ENCODE measurements around the gene ALOX5AP. TPM values are rescaled to one million over a fixed set of nuclear protein-coding genes. Genes with fewer than 3 reads are reported as not detected.

ALOX5AP gene
- total and polyA plus RNA-seq, 10 of the 15 experiments (the other 5 are each of a cell fraction or from before 2014, with no cell fraction given) = 45.9 to 426 (median 109) TPM

DNA sequence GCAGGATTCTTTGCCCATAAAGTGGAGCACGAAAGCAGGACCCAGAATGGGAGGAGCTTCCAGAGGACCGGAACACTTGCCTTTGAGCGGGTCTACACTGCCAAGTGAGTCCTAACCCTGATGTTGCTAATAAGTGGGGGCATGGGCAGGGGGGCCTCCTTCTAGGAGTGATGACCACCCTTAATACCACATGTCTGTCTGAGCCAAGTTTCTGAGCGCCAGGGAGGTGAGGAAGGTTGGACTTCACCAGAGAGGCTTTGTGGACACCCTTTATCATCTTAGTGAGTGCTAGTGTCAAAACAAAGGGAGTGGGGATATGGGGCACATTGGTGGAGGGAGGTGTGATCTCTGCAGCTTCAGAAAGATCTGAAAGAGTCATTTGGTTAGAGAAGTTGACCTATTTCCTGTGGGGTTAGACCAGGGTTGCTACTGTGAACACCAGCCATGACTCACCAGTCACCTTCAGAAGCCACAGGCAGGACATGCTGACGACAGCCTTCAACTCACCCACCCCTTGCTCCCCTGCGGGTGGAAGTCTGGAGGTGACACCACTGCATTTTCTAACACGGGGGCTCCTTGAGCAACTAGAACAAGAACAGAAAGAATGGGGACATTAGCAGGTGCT lies 8.8 kb downstream of the ALOX5AP start:
- H3K4me3 ChIP-seq = no peak overlapping the region
- peaks cover 0 to 2% of the 10 kb centered on the region in 2 experiments; a peak in 1 of 4 replicates for H3K36me3 ChIP-seq (ENCODE audit: control insufficient read depth in 2 of 2, insufficient read depth in 2 of 2, low read length in 1 of 2)
- SMC1A ChIA-PET (ENCODE audit: uncharacterized antibody, unreplicated experiment) = interaction anchor here (0.6 to 1.7 kb wide), 6 partner anchors 9 to 602 kb away, joined by 3 to 8 read pairs (median 4); no protein-coding TSS in a partner anchor
- TF ChIP-seq ZBED1 (IDR thresholded peaks at IDR 0.05; ENCODE audit: borderline replicate concordance) (peak; percentile 73; the same call in 1 of the 2 replicates), NFXL1 (IDR thresholded peaks at IDR 0.05; ENCODE audit: borderline replicate concordance) (no peak), ZNF24 (IDR thresholded peaks at IDR 0.05) (peak; percentile 53; the same call in 1 of the 2 replicates), ZBTB11 (CRISPR knock-in tag; IDR thresholded peaks at IDR 0.05) (no peak), TCF3 (IDR thresholded peaks at IDR 0.05; ENCODE audit: borderline replicate concordance, insufficient read depth, low read depth, low read length) (peak; percentile 81; the same call in 1 of the 2 replicates), IKZF1 (conservative IDR thresholded peaks at IDR 0.05) (peak; percentile 95), RAD51 (IDR thresholded peaks at IDR 0.05) (peak; percentile 53; the same call in 1 of the 2 replicates), POU2F2 (IDR thresholded peaks at IDR 0.05; ENCODE audit: borderline replicate concordance, low read depth, low read length) (peak; percentile 90; the same call in 2 of the 3 replicates), SIN3A (IDR thresholded peaks at IDR 0.05; ENCODE audit: low read depth, low read length) (no peak), CTCF (IDR thresholded peaks at IDR 0.05 in 2 of 3, conservative IDR thresholded peaks at IDR 0.05 in 1 of 3; ENCODE audit: control insufficient read depth in 2 of 3, extremely low read depth in 1 of 3, insufficient read depth in 1 of 3, low read depth in 3 of 3, low read length in 3 of 3) (no peak), ESRRA (IDR thresholded peaks at IDR 0.05; ENCODE audit: low read length) (peak; percentile 78; the same call in 1 of the 2 replicates), MYC (IDR thresholded peaks at IDR 0.05; ENCODE audit: insufficient read depth, insufficient read length, insufficient replicate concordance, low read length, severe bottlenecking) (peak; percentile 27), NBN (IDR thresholded peaks at IDR 0.05) (peak; percentile 98), PAX5 (IDR thresholded peaks at IDR 0.05; ENCODE audit: borderline replicate concordance, low read depth, low read length) (peak; percentile 99), IRF4 (IDR thresholded peaks at IDR 0.05; ENCODE audit: low read depth, low read length) (peak; percentile 93), ATF7 (IDR thresholded peaks at IDR 0.05; ENCODE audit: low read depth) (peak; percentile 97)
- TF ChIP-seq, protein P1, sequence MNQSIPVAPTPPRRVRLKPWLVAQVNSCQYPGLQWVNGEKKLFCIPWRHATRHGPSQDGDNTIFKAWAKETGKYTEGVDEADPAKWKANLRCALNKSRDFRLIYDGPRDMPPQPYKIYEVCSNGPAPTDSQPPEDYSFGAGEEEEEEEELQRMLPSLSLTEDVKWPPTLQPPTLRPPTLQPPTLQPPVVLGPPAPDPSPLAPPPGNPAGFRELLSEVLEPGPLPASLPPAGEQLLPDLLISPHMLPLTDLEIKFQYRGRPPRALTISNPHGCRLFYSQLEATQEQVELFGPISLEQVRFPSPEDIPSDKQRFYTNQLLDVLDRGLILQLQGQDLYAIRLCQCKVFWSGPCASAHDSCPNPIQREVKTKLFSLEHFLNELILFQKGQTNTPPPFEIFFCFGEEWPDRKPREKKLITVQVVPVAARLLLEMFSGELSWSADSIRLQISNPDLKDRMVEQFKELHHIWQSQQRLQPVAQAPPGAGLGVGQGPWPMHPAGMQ (IDR thresholded peaks at IDR 0.05; ENCODE audit: borderline replicate concordance) = no peak

More for the DNA sequence above, 8.8 kb downstream of the ALOX5AP start:
- RAD21 ChIA-PET (ENCODE audit: unreplicated experiment) = interaction anchor here (1.0 to 1.6 kb wide), 4 partner anchors 9 to 167 kb away, joined by 3 to 5 read pairs (median 4); partner anchors contain the start of gene ALOX5AP
- ATAC-seq = peak; percentile 91
- Histone ChIP-seq H3K27ac (ENCODE audit: control insufficient read depth, insufficient read depth) (no peak overlapping the region), H3K79me2 (ENCODE audit: control insufficient read depth, insufficient read depth, low read length) (no peaks in the 10 kb centered on the region), H4K20me1 (ENCODE audit: control insufficient read depth, insufficient read depth) (no peaks in the 10 kb centered on the region), H3K9ac (ENCODE audit: control insufficient read depth, insufficient read depth, low read length) (no peak overlapping the region), H3K27me3 (replicated peaks in 1 of 2; ENCODE audit: control insufficient read depth in 2 of 2, insufficient read depth in 2 of 2, low read length in 1 of 2) (no peaks in the 10 kb centered on the region), H3K4me2 (ENCODE audit: control insufficient read depth, insufficient read depth) (peak overlapping the region; percentile 46), H2AFZ (ENCODE audit: control insufficient read depth, low read depth, low read length) (no peak overlapping the region), H3K4me1 (ENCODE audit: control insufficient read depth, insufficient read depth, low read length) (peaks cover 27% of the 10 kb centered on the region), H3K9me3 (replicated peaks; ENCODE audit: control insufficient read depth, insufficient read depth, low read length) (no peaks in the 10 kb centered on the region)
- CTCF ChIA-PET = interaction anchor here (0.6 to 0.9 kb wide), 2 partner anchors 9 to 25 kb away, joined by 3 read pairs; no protein-coding TSS in a partner anchor
- in situ Hi-C loops (cut with MboI) = no loop called here
- intact Hi-C loops (cut with micrococcal nuclease; ENCODE audit: unreplicated experiment) = loop anchor here (1.0 to 5.0 kb wide), 5 partner anchors 9 to 282 kb away; partner anchors contain the start of gene ALOX5AP
- BruUV-seq (replicated peaks) = no TSS peak
- WGBS (ENCODE audit: insufficient coverage, insufficient replicate concordance, low lambda C conversion rate, missing lambda C conversion rate) = 14% methylated on average over 7 of the region's 7 CpGs
- FAIRE-seq = peak; percentile 98
- POLR2A ChIA-PET = interaction anchor here (0.6 kb wide), 1 partner anchor 420 kb away, joined by 3 read pairs; no protein-coding TSS in a partner anchor
- peak; percentile 95 for DNase-seq (ENCODE audit: low read depth, low spot score)

Measured in GM12878 (cell line).